Keratinocyte (primary cell): Measurements from ENCODE around the gene SSB. TPM values are rescaled to one million over a fixed set of nuclear protein-coding genes. Genes with fewer than 3 reads are reported as not detected.
"Not testable (repeated sequence)": the region's sequence is repeated elsewhere in the genome, so short reads cannot be mapped to it uniquely, and the experiment has no call there.

ENCODE experiments used
- DNase-seq: peaks from one replicate; pipeline ENCODE4 v3.0.0-alpha.2; 2011; ENCODE audit warnings: low read depth, missing footprints, low spot score
- FAIRE-seq: peaks from 2 replicates; lab custom pipeline; 2011; peaks lifted over from hg19 to GRCh38; lab: Jason Lieb, UNC
- H2AFZ ChIP-seq: 2 replicates; pipeline ENCODE4 v1.6.0; 2012; ENCODE audit warnings: low read length, control low read depth, inconsistent platforms; ENCODE audit not compliant: control insufficient read depth
- H3K27ac ChIP-seq: 2 replicates; pipeline ENCODE4 v1.5.1; 2011; ENCODE audit warnings: low read length; ENCODE audit not compliant: control insufficient read depth, insufficient read depth
- H3K27me3 ChIP-seq: 3 replicates; pipeline ENCODE4 v1.6.0; 2011; ENCODE audit warnings: low read length; ENCODE audit not compliant: control insufficient read depth, insufficient read depth; ENCODE audit errors: extremely low read depth
- H3K36me3 ChIP-seq, 2 experiments: 2 replicates in 1 of 2; 3 replicates in 1 of 2; pipeline ENCODE4 v1.5.1; 2011; ENCODE audit warnings: low read length in 2 of 2, mild to moderate bottlenecking in 1 of 2; ENCODE audit not compliant: control insufficient read depth in 2 of 2, insufficient read depth in 2 of 2; ENCODE audit errors: extremely low read depth in 1 of 2
- H3K4me1 ChIP-seq: 3 replicates; pipeline ENCODE4 v1.5.1; 2011; ENCODE audit warnings: low read length; ENCODE audit not compliant: control insufficient read depth, insufficient read depth; ENCODE audit errors: extremely low read depth
- H3K4me2 ChIP-seq: 3 replicates; pipeline ENCODE4 v1.6.0; 2011; ENCODE audit warnings: low read depth, low read length; ENCODE audit not compliant: control insufficient read depth, insufficient read depth; ENCODE audit errors: extremely low read depth
- H3K4me3 ChIP-seq, 3 experiments: fragments of 200-600 bp in 1 of 3; sonication (generic) in 1 of 3; 2 replicates in 2 of 3; 3 replicates in 1 of 3; pipeline ENCODE4 v1.5.1; 2011 to 2016; ENCODE audit warnings: low read length in 3 of 3, mild to moderate bottlenecking in 3 of 3, control low read depth in 2 of 3, inconsistent platforms in 1 of 3, low read depth in 1 of 3, mixed read lengths in 1 of 3, mixed run types in 1 of 3, moderate library complexity in 1 of 3; ENCODE audit not compliant: control insufficient read depth in 2 of 3, insufficient read depth in 2 of 3; ENCODE audit errors: extremely low read depth in 1 of 3
- H3K79me2 ChIP-seq: 2 replicates; pipeline ENCODE4 v1.6.0; 2012; ENCODE audit warnings: low read length; ENCODE audit not compliant: control insufficient read depth, insufficient read depth
- H3K9ac ChIP-seq: 3 replicates; pipeline ENCODE4 v1.6.0; 2011; ENCODE audit warnings: low read length; ENCODE audit not compliant: control insufficient read depth, insufficient read depth; ENCODE audit errors: extremely low read depth
- H3K9me1 ChIP-seq: 3 replicates; pipeline ENCODE4 v1.6.0; 2011; ENCODE audit warnings: low read length; ENCODE audit not compliant: control insufficient read depth, insufficient read depth; ENCODE audit errors: extremely low read depth
- H3K9me3 ChIP-seq: 2 replicates; pipeline ENCODE4 v1.5.1; 2012; ENCODE audit warnings: low read depth, low read length; ENCODE audit not compliant: control insufficient read depth
- H4K20me1 ChIP-seq: 3 replicates; pipeline ENCODE4 v1.6.0; 2011; ENCODE audit warnings: low read length; ENCODE audit not compliant: control insufficient read depth, insufficient read depth; ENCODE audit errors: extremely low read depth
- EZH2 ChIP-seq: IDR thresholded peaks from one replicate; pipeline ENCODE4 v1.6.1; 2012; ENCODE audit warnings: inconsistent platforms, mild to moderate bottlenecking, low read length, moderate library complexity
- dilution Hi-C: fragments of 300-500 bp; cut with MboI; formaldehyde crosslinking; loops from one replicate; pipeline ENCODE4 v1.7.0; 2020; ENCODE audit warnings: low sequenced_read_pairs; ENCODE audit not compliant: extremely low pct_ligation_motif_present
- polyA plus RNA-seq, 5 experiments: library from polyadenylated mRNA; depleted of rRNA in 3 of 5; stranded (reverse) in 3 of 5; stranded (forward) in 1 of 5; unstranded in 1 of 5; fragments of >200 nt; gene quantifications; 1 replicate in 1 of 5; 2 replicates in 3 of 5; 3 replicates in 1 of 5; pipeline versions ENCODE4 v1.2.1 to v1.2.3, GENCODE V29; 2011 to 2012; ENCODE audit warnings: missing spikeins in 2 of 5, low read depth in 1 of 5, low replicate concordance in 1 of 5
- TF ChIP-seq, protein P1 (sequence below), 3 experiments: IDR thresholded peaks in 1 of 3; conservative IDR thresholded peaks in 1 of 3; optimal IDR thresholded peaks in 1 of 3; 2 replicates in 2 of 3; 3 replicates in 1 of 3; pipeline versions ENCODE3 to v1.5.1; 2011; ENCODE audit warnings: low read length in 3 of 3, mild to moderate bottlenecking in 3 of 3, moderate library complexity in 2 of 3, control low read depth in 1 of 3, inconsistent platforms in 1 of 3; ENCODE audit not compliant: insufficient read depth in 2 of 3; ENCODE audit errors: extremely low read depth in 1 of 3

The SSB gene
- polyA plus RNA-seq, 1 donor (not counting 4 experiments of a cell fraction or from before 2014, with no cell fraction given), result 149 TPM

DNA sequence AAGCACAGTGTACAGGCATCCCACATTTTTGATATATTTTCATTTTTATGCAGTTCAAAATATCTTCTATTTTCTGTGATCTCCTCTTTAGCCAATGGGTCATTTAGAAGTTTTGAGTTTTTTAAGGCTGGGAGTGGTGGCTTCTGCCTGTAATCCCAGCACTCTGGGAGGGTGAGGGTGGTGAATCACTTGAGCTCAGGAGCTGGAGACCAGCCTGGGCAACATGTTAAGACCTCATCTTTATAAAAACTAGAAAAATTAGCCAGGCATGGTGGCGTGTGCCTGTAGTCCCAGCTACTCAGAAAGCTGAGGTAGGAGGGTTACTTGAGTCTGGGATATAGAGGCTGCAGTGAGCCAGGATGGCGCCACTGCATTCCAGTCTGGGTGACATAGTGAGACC is 46.3 kb downstream of the SSB start:
- no peaks in the 10 kb centered on the region for H3K9me1 ChIP-seq
- FAIRE-seq (no peak), DNase-seq (no peak)
- no peaks in the 10 kb centered on the region for H4K20me1 ChIP-seq
- dilution Hi-C loops, result no loop called here
- H3K4me1 ChIP-seq, result no peaks in the 10 kb centered on the region
- H3K4me3 ChIP-seq, result no peak overlapping the region
- no peak overlapping the region for H3K4me2 ChIP-seq
- H3K27ac ChIP-seq, result no peak overlapping the region
- H3K9me3 ChIP-seq, result no peaks in the 10 kb centered on the region
- peaks cover 0 to 3% of the 10 kb centered on the region in 2 experiments for H3K36me3 ChIP-seq
- TF ChIP-seq, protein P1, sequence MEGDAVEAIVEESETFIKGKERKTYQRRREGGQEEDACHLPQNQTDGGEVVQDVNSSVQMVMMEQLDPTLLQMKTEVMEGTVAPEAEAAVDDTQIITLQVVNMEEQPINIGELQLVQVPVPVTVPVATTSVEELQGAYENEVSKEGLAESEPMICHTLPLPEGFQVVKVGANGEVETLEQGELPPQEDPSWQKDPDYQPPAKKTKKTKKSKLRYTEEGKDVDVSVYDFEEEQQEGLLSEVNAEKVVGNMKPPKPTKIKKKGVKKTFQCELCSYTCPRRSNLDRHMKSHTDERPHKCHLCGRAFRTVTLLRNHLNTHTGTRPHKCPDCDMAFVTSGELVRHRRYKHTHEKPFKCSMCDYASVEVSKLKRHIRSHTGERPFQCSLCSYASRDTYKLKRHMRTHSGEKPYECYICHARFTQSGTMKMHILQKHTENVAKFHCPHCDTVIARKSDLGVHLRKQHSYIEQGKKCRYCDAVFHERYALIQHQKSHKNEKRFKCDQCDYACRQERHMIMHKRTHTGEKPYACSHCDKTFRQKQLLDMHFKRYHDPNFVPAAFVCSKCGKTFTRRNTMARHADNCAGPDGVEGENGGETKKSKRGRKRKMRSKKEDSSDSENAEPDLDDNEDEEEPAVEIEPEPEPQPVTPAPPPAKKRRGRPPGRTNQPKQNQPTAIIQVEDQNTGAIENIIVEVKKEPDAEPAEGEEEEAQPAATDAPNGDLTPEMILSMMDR (optimal IDR thresholded peaks at IDR 0.05 in 1 of 3, IDR thresholded peaks at IDR 0.05 in 1 of 3, conservative IDR thresholded peaks at IDR 0.05 in 1 of 3; ENCODE audit: extremely low read depth in 1 of 3, insufficient read depth in 2 of 3, low read length in 3 of 3), result no peak
- TF ChIP-seq EZH2, result no peak
- no peak overlapping the region for H3K9ac ChIP-seq
- peaks cover 32% of the 10 kb centered on the region for H3K79me2 ChIP-seq
- no peak overlapping the region for H2AFZ ChIP-seq
- no peaks in the 10 kb centered on the region for H3K27me3 ChIP-seq

DNA sequence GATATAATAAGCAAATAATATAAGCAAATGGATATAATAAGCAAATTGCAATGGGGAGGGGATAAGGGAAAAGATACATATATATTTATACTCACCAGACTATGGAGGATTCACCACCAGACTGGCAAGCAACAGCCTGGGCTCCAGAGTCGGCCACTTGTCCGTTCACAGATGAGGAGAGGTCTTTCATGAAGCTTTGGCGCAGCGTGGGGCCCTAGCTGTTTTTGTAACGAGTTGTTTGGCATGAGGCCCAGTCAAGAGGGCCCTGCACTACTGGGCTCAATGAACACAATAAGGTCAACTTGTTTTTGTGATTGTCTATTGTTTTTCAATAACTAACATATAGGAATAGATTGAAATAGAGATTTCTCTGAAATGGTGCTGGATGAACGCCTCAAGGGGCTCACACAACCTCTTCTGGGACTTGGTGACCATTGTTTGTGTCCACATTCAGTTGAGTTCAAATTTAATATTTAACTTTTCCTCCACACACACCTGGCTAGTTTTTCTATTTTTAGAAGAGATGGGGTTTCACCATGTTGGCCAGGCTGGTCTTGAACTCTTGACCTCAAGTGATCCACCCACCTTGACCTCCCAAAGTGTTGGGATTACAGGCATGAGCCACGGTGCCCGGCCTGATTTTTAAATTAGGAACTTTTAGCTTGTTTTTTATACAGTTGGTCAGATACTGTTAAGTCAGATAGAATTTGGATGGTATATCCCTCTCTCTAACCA is 50.5 kb downstream of the SSB start:
- H2AFZ ChIP-seq, FAIRE-seq, H3K36me3 ChIP-seq, H3K27ac ChIP-seq, H3K9ac ChIP-seq, H4K20me1 ChIP-seq, H3K9me1 ChIP-seq, H3K4me3 ChIP-seq, H3K27me3 ChIP-seq, DNase-seq, H3K4me1 ChIP-seq, dilution Hi-C loops, H3K4me2 ChIP-seq, H3K9me3 ChIP-seq: not testable (repeated sequence)
- H3K79me2 ChIP-seq, result peaks cover 35% of the 10 kb centered on the region

DNA sequence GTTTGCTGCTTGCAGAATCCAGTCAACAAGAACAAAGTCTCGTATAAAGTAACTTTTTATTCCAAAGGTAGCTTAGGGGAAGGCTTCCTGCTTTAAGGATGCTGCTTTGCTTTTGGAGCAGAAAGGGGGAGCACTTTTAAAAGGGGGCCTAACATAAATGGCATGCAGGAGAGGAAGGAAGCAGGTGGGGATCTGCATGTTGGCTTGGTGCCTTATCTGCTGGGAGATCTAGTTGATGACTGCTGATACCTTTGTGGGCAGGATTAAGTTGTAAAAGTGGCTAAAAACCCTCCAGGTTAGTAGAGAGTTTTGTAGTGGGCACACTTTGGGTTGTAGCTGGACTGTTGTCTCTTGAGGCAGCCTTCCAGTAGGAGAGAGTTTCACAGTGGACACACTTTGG is 51.0 kb downstream of the SSB start:
- FAIRE-seq, result no peak
- TF ChIP-seq EZH2, result no peak
- TF ChIP-seq, protein P1 (optimal IDR thresholded peaks at IDR 0.05 in 1 of 3, IDR thresholded peaks at IDR 0.05 in 1 of 3, conservative IDR thresholded peaks at IDR 0.05 in 1 of 3; ENCODE audit: extremely low read depth in 1 of 3, insufficient read depth in 2 of 3, low read length in 3 of 3), result no peak
- H3K9me3 ChIP-seq, result no peaks in the 10 kb centered on the region
- no peak for DNase-seq
- dilution Hi-C loops, result no loop called here
- H3K4me3 ChIP-seq, result no peak overlapping the region
- H3K4me2 ChIP-seq, result no peak overlapping the region
- no peaks in the 10 kb centered on the region for H3K27me3 ChIP-seq
- no peaks in the 10 kb centered on the region for H3K36me3 ChIP-seq
- H3K79me2 ChIP-seq, result peaks cover 33% of the 10 kb centered on the region
- no peaks in the 10 kb centered on the region for H4K20me1 ChIP-seq
- H3K27ac ChIP-seq, result no peak overlapping the region
- H3K9me1 ChIP-seq, result no peaks in the 10 kb centered on the region
- no peak overlapping the region for H3K9ac ChIP-seq
- no peak overlapping the region for H2AFZ ChIP-seq
- H3K4me1 ChIP-seq, result no peaks in the 10 kb centered on the region
